Skeletal muscle satellite cell (primary cell): Measurements from ENCODE around the gene FOXN3.

Experiments used
- H3K27me3 ChIP-seq: 2 replicates; pipeline ENCODE4 v1.7.0; 2013; ENCODE audit warnings: low read length; ENCODE audit not compliant: control insufficient read depth, insufficient read depth
- H3K36me3 ChIP-seq: 2 replicates; pipeline ENCODE4 v1.7.0; 2013; ENCODE audit warnings: mild to moderate bottlenecking, control low read depth, low read length; ENCODE audit not compliant: insufficient read depth
- H3K4me1 ChIP-seq: 2 replicates; pipeline ENCODE4 v1.7.0; 2013; ENCODE audit warnings: low read length; ENCODE audit not compliant: control insufficient read depth, insufficient read depth
- H3K4me2 ChIP-seq: 2 replicates; pipeline ENCODE4 v1.7.0; 2013; ENCODE audit warnings: mild to moderate bottlenecking, low read length
- H3K4me3 ChIP-seq: 2 replicates; pipeline ENCODE4 v1.7.0; 2013; ENCODE audit warnings: low read length
- H3K9ac ChIP-seq: 2 replicates; pipeline ENCODE4 v1.7.0; 2013; ENCODE audit warnings: mild to moderate bottlenecking, low read depth, low read length, moderate library complexity
- H3K9me3 ChIP-seq: replicated peaks from 2 replicates; pipeline ENCODE4 v1.7.0; 2013; ENCODE audit warnings: mild to moderate bottlenecking, control low read depth, low read length

FOXN3 gene

DNA sequence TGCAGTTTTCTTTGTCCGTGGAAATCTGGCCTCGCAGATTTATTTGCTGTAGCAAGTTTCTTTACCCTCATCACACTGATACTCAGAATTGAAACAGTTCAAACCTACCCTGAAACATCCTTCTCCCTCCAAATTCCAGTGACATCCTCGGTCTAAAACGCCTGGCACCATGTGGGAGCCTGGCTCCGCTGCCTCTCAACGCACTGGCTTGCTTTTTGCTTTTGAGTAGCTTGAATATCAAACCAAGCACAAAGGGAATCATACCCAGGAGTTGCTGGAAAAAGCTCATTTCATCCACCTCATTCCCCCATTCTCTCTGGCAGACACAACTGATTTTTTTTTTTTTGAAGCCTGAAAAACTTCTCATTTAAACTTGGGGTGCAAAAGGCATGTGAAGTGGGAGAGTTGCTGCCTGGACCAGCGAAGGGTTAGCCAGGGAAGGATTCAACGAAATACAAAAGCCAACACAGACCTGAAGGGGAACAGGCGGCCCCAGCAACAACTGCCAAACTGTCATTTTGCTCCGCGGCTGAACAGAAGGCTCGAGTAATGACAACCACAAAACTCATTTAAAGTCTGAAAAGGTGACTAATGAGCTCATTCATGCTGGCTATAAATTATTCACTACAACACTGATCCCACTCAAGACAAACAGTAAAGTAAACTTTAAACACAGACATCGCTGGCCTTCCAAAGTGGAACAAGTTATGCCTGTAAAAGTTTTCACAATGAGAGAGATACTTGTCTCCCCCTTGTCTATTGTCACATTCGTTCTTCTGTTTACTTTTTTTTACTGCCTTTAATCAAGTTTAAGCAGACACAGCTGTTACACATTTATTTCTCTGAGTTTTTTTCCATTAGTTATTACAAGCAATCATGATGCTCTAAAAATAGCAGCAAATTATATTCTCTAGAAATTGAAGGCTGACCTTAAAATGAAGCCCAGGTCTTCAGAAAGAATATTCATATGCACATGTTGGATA is 12.5 kb upstream of the FOXN3 start:
- H3K4me3 ChIP-seq, result peak overlapping the region; percentile 42
- no peaks in the 10 kb centered on the region for H3K27me3 ChIP-seq
- no peaks in the 10 kb centered on the region for H3K36me3 ChIP-seq
- H3K4me1 ChIP-seq, result peaks cover 64% of the 10 kb centered on the region
- no peaks in the 10 kb centered on the region for H3K9me3 ChIP-seq
- peak overlapping the region; percentile 77 for H3K9ac ChIP-seq
- peak overlapping the region; percentile 82 for H3K4me2 ChIP-seq

DNA sequence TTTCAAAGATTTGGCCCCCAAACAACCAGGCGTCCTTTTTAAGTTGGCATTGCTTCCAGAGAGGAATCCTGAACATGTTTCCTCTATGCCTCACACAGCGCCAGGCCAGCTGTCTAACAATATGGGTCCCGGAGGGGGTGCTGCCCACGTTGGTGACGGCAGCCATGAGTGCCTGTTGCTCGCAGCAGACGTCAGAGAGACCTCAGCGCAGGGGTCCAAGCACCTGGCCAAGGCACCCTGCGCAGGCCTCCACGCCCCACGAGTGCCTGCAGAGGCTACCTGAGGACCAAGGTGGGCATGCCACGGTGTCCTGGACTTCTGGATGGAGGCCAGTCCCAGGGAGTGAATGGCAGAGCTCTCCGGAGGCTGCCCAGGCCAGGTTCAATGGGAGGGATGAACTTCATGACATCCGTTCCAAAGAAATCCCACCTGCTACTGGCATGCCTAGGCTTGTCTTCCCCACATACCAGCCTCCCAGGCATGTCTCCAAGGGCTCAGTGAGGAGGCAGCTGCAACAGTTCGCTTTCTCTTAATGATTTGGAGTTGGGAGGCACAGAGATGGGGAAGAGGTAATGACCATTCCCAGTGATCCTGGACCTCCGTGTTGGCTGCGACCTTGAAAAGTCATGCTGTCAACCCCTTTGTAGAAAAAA is 11.6 kb upstream of the FOXN3 start:
- Histone ChIP-seq H3K27me3 (no peaks in the 10 kb centered on the region), H3K4me1 (peaks cover 71% of the 10 kb centered on the region), H3K36me3 (no peaks in the 10 kb centered on the region), H3K4me3 (peak overlapping the region; percentile 42), H3K9ac (peak overlapping the region; percentile 77), H3K9me3 (no peaks in the 10 kb centered on the region), H3K4me2 (peak overlapping the region; percentile 82)

DNA sequence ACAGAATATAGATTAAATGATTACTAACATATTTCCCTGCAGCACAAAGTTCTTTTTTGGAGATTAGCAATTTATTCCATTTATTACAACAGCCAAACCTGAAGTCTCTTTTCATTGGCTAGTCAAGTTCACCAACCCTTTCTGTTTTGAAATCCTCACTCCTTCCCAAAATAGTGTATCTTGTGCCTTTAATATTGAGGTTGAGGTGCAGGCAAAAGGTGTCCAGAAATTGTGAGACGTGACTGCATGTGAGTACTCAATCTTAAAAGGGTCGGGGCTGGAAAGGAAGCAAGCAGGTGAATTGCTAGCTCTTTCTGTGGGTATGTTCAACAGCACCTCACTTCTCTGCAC is 11.1 kb upstream of the FOXN3 start:
- H3K4me2 ChIP-seq, result peak overlapping the region; percentile 82
- peak overlapping the region; percentile 77 for H3K9ac ChIP-seq
- H3K27me3 ChIP-seq, result no peaks in the 10 kb centered on the region
- no peaks in the 10 kb centered on the region for H3K36me3 ChIP-seq
- peaks cover 71% of the 10 kb centered on the region for H3K4me1 ChIP-seq
- H3K9me3 ChIP-seq, result no peaks in the 10 kb centered on the region
- H3K4me3 ChIP-seq, result peak overlapping the region; percentile 3

DNA sequence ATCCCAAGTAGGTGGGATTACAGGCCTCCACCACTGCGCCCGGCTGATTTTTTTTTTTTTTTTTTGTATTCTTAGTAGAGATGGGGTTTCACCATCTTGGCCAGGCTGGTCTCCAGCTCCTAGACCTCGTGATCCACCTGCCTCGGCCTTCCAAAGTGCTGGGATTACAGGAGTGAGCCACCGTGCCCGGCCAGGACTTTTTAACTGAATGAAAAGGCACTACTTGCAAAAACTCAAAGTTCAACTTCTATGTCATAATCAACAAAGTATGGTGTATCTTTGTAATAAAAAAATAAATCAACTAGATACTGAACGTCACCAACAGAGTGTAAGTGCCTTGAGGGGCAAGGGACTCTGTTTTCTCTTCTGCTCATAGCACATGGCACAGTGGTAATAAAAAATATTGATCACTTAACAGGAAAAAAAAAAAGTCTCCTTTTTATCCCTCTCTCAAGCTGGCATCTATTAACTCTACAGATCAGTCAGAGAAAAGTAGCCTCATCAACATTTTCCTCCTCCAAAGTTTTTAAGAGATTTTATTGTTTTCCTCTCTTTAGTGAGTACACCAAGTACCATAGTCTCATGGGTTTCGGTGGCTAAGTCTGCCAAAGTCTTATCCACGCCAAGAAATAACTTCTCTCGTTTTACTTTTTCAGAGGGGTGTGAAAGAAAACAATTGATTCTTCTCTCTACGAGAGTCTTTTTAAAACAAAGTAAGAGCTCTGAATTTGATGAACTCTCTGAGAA is 10.6 kb upstream of the FOXN3 start:
- Histone ChIP-seq H3K9me3 (no peaks in the 10 kb centered on the region), H3K4me3 (no peak overlapping the region), H3K36me3 (no peaks in the 10 kb centered on the region), H3K27me3 (no peaks in the 10 kb centered on the region), H3K4me2 (peak overlapping the region; percentile 82), H3K9ac (peak overlapping the region; percentile 77), H3K4me1 (peaks cover 71% of the 10 kb centered on the region)

GRCh38 chr14:89425931-89426330 is 8.9 kb upstream of the FOXN3 start:
- no peak overlapping the region for H3K4me3 ChIP-seq
- peaks cover 65% of the 10 kb centered on the region for H3K4me1 ChIP-seq
- H3K9me3 ChIP-seq, result no peaks in the 10 kb centered on the region

GRCh38 chr14:89424241-89424640 is 7.2 kb upstream of the FOXN3 start:
- H3K9me3 ChIP-seq, result no peaks in the 10 kb centered on the region
- H3K4me1 ChIP-seq, result peaks cover 52% of the 10 kb centered on the region

More at GRCh38 chr14:89425931-89426330, 8.9 kb upstream of the FOXN3 start:
- H3K27me3 ChIP-seq, result no peaks in the 10 kb centered on the region
- H3K9ac ChIP-seq, result peak overlapping the region; percentile 71
- H3K4me2 ChIP-seq, result peak overlapping the region; percentile 14
- no peaks in the 10 kb centered on the region for H3K36me3 ChIP-seq

GRCh38 chr14:89422952-89423345 is 5.9 kb upstream of the FOXN3 start:
- Histone ChIP-seq H3K4me1 (peaks cover 46% of the 10 kb centered on the region), H3K9me3 (no peaks in the 10 kb centered on the region), H3K27me3 (no peaks in the 10 kb centered on the region), H3K36me3 (no peaks in the 10 kb centered on the region), H3K4me2 (no peak overlapping the region), H3K4me3 (no peak overlapping the region), H3K9ac (no peak overlapping the region)

More at GRCh38 chr14:89424241-89424640, 7.2 kb upstream of the FOXN3 start:
- no peak overlapping the region for H3K4me2 ChIP-seq
- H3K9ac ChIP-seq, result no peak overlapping the region
- H3K4me3 ChIP-seq, result no peak overlapping the region
- no peaks in the 10 kb centered on the region for H3K27me3 ChIP-seq
- H3K36me3 ChIP-seq, result no peaks in the 10 kb centered on the region

DNA sequence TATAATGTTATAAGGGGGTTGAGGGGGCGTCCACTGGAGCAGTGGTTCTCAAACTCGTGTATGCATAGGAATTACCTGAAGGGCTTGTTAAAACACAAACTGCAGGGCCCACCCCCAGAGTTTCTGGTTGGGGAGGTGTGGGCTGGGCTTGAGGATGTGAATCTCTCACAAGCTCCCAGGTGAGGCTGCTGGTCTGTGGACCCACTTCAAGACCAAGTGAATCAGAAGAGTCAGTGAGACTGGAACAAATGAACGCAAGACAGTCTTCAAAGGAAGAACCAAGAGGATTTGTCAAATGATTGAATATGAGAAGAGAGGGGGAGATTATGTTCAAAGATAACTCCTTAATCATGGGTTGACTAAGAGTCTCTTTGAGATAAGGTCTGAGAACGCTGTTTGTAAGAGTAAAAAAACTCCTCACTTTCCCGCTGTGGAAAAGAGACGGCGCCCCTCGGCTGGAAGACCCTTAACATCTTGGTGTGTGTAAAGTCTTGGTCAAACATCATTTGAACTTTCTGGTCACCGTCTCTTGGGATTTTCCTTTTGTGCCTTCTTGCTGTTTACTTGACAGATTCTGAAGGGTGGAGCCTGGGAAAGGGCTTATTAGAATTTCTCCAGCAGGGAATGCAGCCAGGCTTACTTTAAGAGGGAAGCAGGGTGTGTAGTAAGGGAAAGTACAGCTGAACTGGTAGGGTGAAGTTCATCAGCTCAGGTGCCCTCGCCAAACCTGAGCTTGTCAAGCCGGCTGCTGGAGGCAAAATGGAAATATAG is 5.3 kb upstream of the FOXN3 start:
- peaks cover 44% of the 10 kb centered on the region for H3K4me1 ChIP-seq
- no peak overlapping the region for H3K4me2 ChIP-seq
- no peak overlapping the region for H3K4me3 ChIP-seq
- H3K27me3 ChIP-seq, result no peaks in the 10 kb centered on the region
- no peaks in the 10 kb centered on the region for H3K9me3 ChIP-seq
- H3K9ac ChIP-seq, result no peak overlapping the region
- H3K36me3 ChIP-seq, result no peaks in the 10 kb centered on the region

DNA sequence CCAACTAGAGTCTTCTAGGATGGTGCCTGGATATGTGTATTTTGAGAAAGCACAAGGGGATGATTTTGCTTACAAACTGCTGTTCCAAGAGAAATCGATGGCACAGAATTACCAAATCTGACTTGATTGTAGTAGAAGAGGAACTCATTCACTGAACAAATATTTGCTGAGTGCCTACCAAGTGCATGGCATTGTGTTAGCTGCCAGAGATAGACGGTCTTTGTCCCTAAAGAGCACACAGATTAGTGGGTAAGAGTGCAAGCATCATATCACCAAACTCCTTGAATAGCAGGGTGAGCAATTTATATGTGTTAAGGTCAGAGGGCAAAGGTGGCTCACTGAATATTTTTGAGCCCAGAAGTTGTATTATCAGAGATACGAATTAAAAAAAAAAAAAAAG is 3.5 kb upstream of the FOXN3 start:
- no peaks in the 10 kb centered on the region for H3K36me3 ChIP-seq
- no peak overlapping the region for H3K9ac ChIP-seq
- no peak overlapping the region for H3K4me3 ChIP-seq
- H3K27me3 ChIP-seq, result no peaks in the 10 kb centered on the region
- H3K4me1 ChIP-seq, result peaks cover 31% of the 10 kb centered on the region
- no peaks in the 10 kb centered on the region for H3K9me3 ChIP-seq
- no peak overlapping the region for H3K4me2 ChIP-seq

DNA sequence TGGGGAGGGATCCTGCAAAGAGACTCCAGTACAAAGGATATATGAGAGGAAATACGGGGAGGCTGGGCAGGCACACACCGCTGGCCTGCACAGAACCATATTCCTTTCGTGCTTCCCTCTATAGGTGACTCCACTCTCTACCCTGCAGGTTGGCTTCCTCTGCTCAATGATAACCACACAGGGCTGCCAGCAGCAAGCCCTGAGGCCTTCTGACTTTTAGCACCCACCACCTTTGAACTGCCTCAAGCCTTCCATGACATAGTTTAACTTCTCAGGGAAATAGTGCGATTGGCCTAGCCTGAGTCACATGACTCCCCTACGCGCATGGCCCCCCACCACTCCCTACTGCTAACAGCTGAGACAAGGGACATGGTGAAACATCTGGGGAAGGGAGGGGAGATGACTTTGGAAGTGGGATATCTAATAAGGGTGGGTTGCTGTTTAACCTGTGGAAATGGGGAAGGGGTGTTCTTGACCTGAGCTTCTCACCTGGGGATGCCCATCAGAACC is 3.0 kb upstream of the FOXN3 start:
- Histone ChIP-seq H3K4me3 (no peak overlapping the region), H3K27me3 (no peaks in the 10 kb centered on the region)

More for the DNA sequence above, 3.0 kb upstream of the FOXN3 start:
- Histone ChIP-seq H3K36me3 (no peaks in the 10 kb centered on the region), H3K9me3 (no peaks in the 10 kb centered on the region), H3K4me1 (peaks cover 30% of the 10 kb centered on the region), H3K9ac (no peak overlapping the region), H3K4me2 (no peak overlapping the region)
